ENCODE data around the gene IL23R.

The IL23R gene

GRCh38 chr1:67250051-67250653 is 83.9 kb downstream of the IL23R start:
- peak; percentile 2 for DNase-seq

GRCh38 chr1:67256291-67257172 is 90.3 kb downstream of the IL23R start:
- DNase-seq = no peak

GRCh38 chr1:67257173-67257535 is 90.9 kb downstream of the IL23R start:
- no peak for DNase-seq

GRCh38 chr1:67261680-67262079 is 95.4 kb downstream of the IL23R start:
- no peak for DNase-seq

GRCh38 chr1:67262735-67263134 is 96.5 kb downstream of the IL23R start:
- no peak for DNase-seq

- DNase-seq = peak; percentile 30
Measured at GRCh38 chr1:67264152-67264551, 97.9 kb downstream of the IL23R start.

GRCh38 chr1:67264899-67265298 is 98.6 kb downstream of the IL23R start:
- no peak for DNase-seq

GRCh38 chr1:67269061-67269460 is 102.8 kb downstream of the IL23R start:
- DNase-seq = no peak

GRCh38 chr1:67270541-67270940 is 104.3 kb downstream of the IL23R start:
- DNase-seq = no peak

- DNase-seq = no peak
Measured at GRCh38 chr1:67273591-67273990, 107.3 kb downstream of the IL23R start.

- no peak for DNase-seq
Measured at GRCh38 chr1:67274623-67275325, 108.5 kb downstream of the IL23R start.

GRCh38 chr1:67280696-67281095 is 114.4 kb downstream of the IL23R start:
- DNase-seq = no peak

GRCh38 chr1:67281244-67281643 is 115.0 kb downstream of the IL23R start:
- DNase-seq = no peak

- DNase-seq = no peak
Measured at GRCh38 chr1:67285780-67286488, 119.7 kb downstream of the IL23R start.

GRCh38 chr1:67290236-67290635 is 124.0 kb downstream of the IL23R start:
- no peak for DNase-seq

GRCh38 chr1:67294836-67295617 is 128.8 kb downstream of the IL23R start:
- no peak for DNase-seq

- DNase-seq = no peak
Measured at GRCh38 chr1:67298762-67299161, 132.5 kb downstream of the IL23R start.

- no peak for DNase-seq
Measured at GRCh38 chr1:67299296-67299695, 133.0 kb downstream of the IL23R start.

- DNase-seq = no peak
Measured at GRCh38 chr1:67300561-67300960, 134.3 kb downstream of the IL23R start.

- DNase-seq = no peak
Measured at GRCh38 chr1:67304023-67304422, 137.8 kb downstream of the IL23R start.

- DNase-seq = no peak
Measured at GRCh38 chr1:67306547-67306946, 140.3 kb downstream of the IL23R start.
